BLaER1 treated with 17β-estradiol and CSF1 and Interleukin-3, amounts not matched to agents 10 nM and 100 nM (cell line): ENCODE results near the gene NFAT5.

Experiments
- H3K27ac ChIP-seq, 11 experiments: shearing (Covaris generic); formaldehyde crosslinking; 2 replicates each; pipeline ENCODE4 v1.8.1; 2022
- H3K27me3 ChIP-seq, 11 experiments: shearing (Covaris generic); formaldehyde crosslinking; 2 replicates each; pipeline ENCODE4 v1.8.1; 2022
- H3K36me3 ChIP-seq, 11 experiments: shearing (Covaris generic); formaldehyde crosslinking; 2 replicates each; pipeline ENCODE4 v1.8.1; 2022
- H3K4me1 ChIP-seq, 10 experiments: shearing (Covaris generic); formaldehyde crosslinking; 2 replicates each; pipeline ENCODE4 v1.8.1; 2022
- H3K4me2 ChIP-seq, 11 experiments: shearing (Covaris generic); formaldehyde crosslinking; 2 replicates each; pipeline ENCODE4 v1.8.1; 2022
- H3K4me3 ChIP-seq, 10 experiments: shearing (Covaris generic); formaldehyde crosslinking; 2 replicates each; pipeline ENCODE4 v1.8.1; 2022
- H3K9ac ChIP-seq, 11 experiments: shearing (Covaris generic); formaldehyde crosslinking; 2 replicates each; pipeline ENCODE4 v1.8.1; 2022
- H3K9me3 ChIP-seq, 11 experiments: shearing (Covaris generic); formaldehyde crosslinking; replicated peaks in 1 of 11; 2 replicates each; pipeline ENCODE4 v1.8.1; 2022
- H4K20me1 ChIP-seq, 11 experiments: shearing (Covaris generic); formaldehyde crosslinking; 2 replicates each; pipeline ENCODE4 v1.8.1; 2022
- Cebpa-rat ChIP-seq, 11 experiments: shearing (Covaris generic); IDR thresholded peaks; 2 replicates each; pipeline ENCODE4 v1.8.1; 2022

The NFAT5 gene

DNA sequence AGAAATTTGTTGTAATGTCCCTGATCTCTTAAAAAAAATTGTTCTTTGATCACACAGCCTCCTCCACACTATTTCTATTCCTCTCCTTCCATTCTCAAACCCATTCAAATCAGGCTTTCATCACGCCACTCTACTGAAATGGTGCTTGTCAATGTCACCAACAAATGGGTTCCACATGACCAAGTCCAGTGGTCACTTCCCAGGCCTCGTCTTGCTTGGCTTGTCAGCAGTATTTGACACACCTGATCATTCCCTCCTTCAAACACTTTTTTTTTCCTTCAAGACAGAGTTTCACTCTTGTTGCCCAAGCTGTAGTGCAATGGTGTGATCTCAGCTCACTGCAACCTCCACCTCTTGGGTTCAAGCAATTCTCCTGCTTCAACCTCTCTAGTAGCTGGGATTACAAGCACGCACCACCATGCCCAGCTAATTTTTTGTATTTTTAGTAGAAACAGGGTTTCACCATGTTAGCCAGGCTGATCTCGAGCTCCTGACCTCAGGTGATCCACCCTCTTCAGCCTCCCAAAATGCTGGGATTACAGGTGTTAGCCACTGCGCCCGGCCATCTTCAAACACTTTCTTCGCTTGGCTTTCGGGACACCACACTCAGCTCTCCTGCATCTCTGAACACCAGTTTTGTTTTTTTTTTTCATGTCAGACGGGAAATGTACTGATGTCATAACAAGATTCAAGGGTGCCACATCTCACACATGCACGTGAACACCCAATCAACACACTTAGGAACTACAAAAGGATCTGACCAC lies 142.3 kb downstream of the NFAT5 start:
- H3K4me3 ChIP-seq = no peak overlapping the region
- H3K9ac ChIP-seq = 0 out of 22 replicates have a peak overlapping the region, but pooled peaks of 1 of the 11 experiments have one; percentile 16
- no peak for TF ChIP-seq Cebpa-rat (IDR thresholded peaks at IDR 0.05)
- no peak overlapping the region for H3K27ac ChIP-seq
- H3K4me2 ChIP-seq = no peak overlapping the region
- H3K4me1 ChIP-seq = no peaks in the 10 kb centered on the region
- peaks cover 0 to 14% (median 0%) of the 10 kb centered on the region in 11 experiments; a peak in 3 of 22 replicates for H4K20me1 ChIP-seq
- H3K27me3 ChIP-seq = no peaks in the 10 kb centered on the region
- peaks cover 20 to 93% (median 69%) of the 10 kb centered on the region in 11 experiments; a peak in 21 of 22 replicates for H3K36me3 ChIP-seq
- H3K9me3 ChIP-seq = no peaks in the 10 kb centered on the region

- H3K27me3 ChIP-seq = no peaks in the 10 kb centered on the region
- peaks cover 23 to 93% (median 65%) of the 10 kb centered on the region in 11 experiments; a peak in 21 of 22 replicates for H3K36me3 ChIP-seq
- H3K4me3 ChIP-seq = no peak overlapping the region
- H3K4me2 ChIP-seq = no peak overlapping the region
- H4K20me1 ChIP-seq = peaks cover 0 to 14% (median 0%) of the 10 kb centered on the region in 11 experiments; a peak in 2 of 22 replicates
- H3K9ac ChIP-seq = no peak overlapping the region
- no peak overlapping the region for H3K27ac ChIP-seq
- no peaks in the 10 kb centered on the region for H3K4me1 ChIP-seq
- no peaks in the 10 kb centered on the region for H3K9me3 ChIP-seq
- TF ChIP-seq Cebpa-rat (IDR thresholded peaks at IDR 0.05) = no peak
Measured at GRCh38 chr16:69709456-69710084, 143.8 kb downstream of the NFAT5 start.

GRCh38 chr16:69711115-69711740 lies 145.5 kb downstream of the NFAT5 start:
- H3K9ac ChIP-seq = peak overlapping the region in 1 of 11 experiments; percentile 17; a peak in 1 of 22 replicates
- H3K4me3 ChIP-seq = no peak overlapping the region
- H3K27ac ChIP-seq = no peak overlapping the region

DNA sequence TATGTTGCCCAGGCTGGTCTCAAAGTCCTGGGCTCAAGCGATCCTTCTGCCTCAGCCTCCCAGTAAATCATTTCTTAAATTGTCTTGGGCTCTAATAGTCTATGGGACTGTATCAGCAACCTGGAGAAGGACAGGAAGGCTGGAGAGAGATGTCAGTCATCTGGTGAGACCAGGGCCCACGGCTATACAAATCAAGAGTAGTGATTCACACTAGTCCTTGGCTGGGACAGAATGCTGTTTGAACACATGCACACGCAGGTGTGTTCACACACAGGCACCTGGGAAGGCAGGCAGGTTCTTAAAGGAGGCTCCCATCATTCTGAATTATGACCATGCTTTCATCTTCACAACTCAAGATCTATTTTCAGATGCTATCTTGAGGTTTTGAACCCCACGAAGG lies 146.5 kb downstream of the NFAT5 start:
- TF ChIP-seq Cebpa-rat (IDR thresholded peaks at IDR 0.05) = no peak
- Histone ChIP-seq H4K20me1 (peaks cover 0 to 14% (median 0%) of the 10 kb centered on the region in 11 experiments; a peak in 1 of 22 replicates), H3K4me1 (no peaks in the 10 kb centered on the region), H3K27me3 (no peaks in the 10 kb centered on the region), H3K9ac (no peak overlapping the region), H3K4me2 (no peak overlapping the region), H3K36me3 (peaks cover 22 to 95% (median 78%) of the 10 kb centered on the region in 11 experiments; a peak in 21 of 22 replicates), H3K4me3 (no peak overlapping the region), H3K9me3 (no peaks in the 10 kb centered on the region), H3K27ac (no peak overlapping the region)

More at GRCh38 chr16:69711115-69711740, 145.5 kb downstream of the NFAT5 start:
- no peak overlapping the region for H3K4me2 ChIP-seq
- no peaks in the 10 kb centered on the region for H3K9me3 ChIP-seq
- no peaks in the 10 kb centered on the region for H3K4me1 ChIP-seq
- no peak for TF ChIP-seq Cebpa-rat (IDR thresholded peaks at IDR 0.05)
- peaks cover 0 to 14% (median 0%) of the 10 kb centered on the region in 11 experiments; a peak in 1 of 22 replicates for H4K20me1 ChIP-seq
- no peaks in the 10 kb centered on the region for H3K27me3 ChIP-seq
- peaks cover 22 to 95% (median 68%) of the 10 kb centered on the region in 11 experiments; a peak in 21 of 22 replicates for H3K36me3 ChIP-seq

- no peak overlapping the region for H3K9ac ChIP-seq
- H3K36me3 ChIP-seq = peaks cover 22 to 95% (median 78%) of the 10 kb centered on the region in 11 experiments; a peak in 21 of 22 replicates
- H3K4me3 ChIP-seq = no peak overlapping the region
- H3K4me1 ChIP-seq = no peaks in the 10 kb centered on the region
- H3K27ac ChIP-seq = no peak overlapping the region
- no peak overlapping the region for H3K4me2 ChIP-seq
- TF ChIP-seq Cebpa-rat (IDR thresholded peaks at IDR 0.05) = no peak
- no peaks in the 10 kb centered on the region for H3K9me3 ChIP-seq
- H4K20me1 ChIP-seq = peaks cover 0 to 12% (median 0%) of the 10 kb centered on the region in 11 experiments; a peak in 2 of 22 replicates
- no peaks in the 10 kb centered on the region for H3K27me3 ChIP-seq
Measured at GRCh38 chr16:69712914-69713581, 147.3 kb downstream of the NFAT5 start.

- Histone ChIP-seq H4K20me1 (peaks cover 0 to 25% (median 0%) of the 10 kb centered on the region in 11 experiments; a peak in 1 of 22 replicates), H3K27me3 (no peaks in the 10 kb centered on the region), H3K36me3 (peaks cover 18 to 64% (median 57%) of the 10 kb centered on the region in 11 experiments; a peak in 21 of 22 replicates), H3K4me3 (no peak overlapping the region), H3K9me3 (no peaks in the 10 kb centered on the region), H3K4me1 (peaks cover 0 to under 1% (median 0%) of the 10 kb centered on the region in 10 experiments; a peak in 1 of 20 replicates), H3K27ac (no peak overlapping the region), H3K4me2 (no peak overlapping the region), H3K9ac (no peak overlapping the region)
- no peak for TF ChIP-seq Cebpa-rat (IDR thresholded peaks at IDR 0.05)
Measured at GRCh38 chr16:69717066-69717465, 151.3 kb downstream of the NFAT5 start.

- TF ChIP-seq Cebpa-rat (IDR thresholded peaks at IDR 0.05) = no peak
- H3K4me2 ChIP-seq = no peak overlapping the region
- peaks cover 0 to 11% (median 2%) of the 10 kb centered on the region in 10 experiments; a peak in 5 of 20 replicates for H3K4me1 ChIP-seq
- H4K20me1 ChIP-seq = peaks cover 0 to 25% (median 0%) of the 10 kb centered on the region in 11 experiments; a peak in 1 of 22 replicates
- H3K27ac ChIP-seq = no peak overlapping the region
- no peaks in the 10 kb centered on the region for H3K9me3 ChIP-seq
- H3K36me3 ChIP-seq = peaks cover 6 to 52% (median 45%) of the 10 kb centered on the region in 11 experiments; a peak in 20 of 22 replicates
- no peak overlapping the region for H3K4me3 ChIP-seq
- H3K27me3 ChIP-seq = no peaks in the 10 kb centered on the region
- H3K9ac ChIP-seq = no peak overlapping the region
Measured at GRCh38 chr16:69718111-69718764, 152.5 kb downstream of the NFAT5 start.

DNA sequence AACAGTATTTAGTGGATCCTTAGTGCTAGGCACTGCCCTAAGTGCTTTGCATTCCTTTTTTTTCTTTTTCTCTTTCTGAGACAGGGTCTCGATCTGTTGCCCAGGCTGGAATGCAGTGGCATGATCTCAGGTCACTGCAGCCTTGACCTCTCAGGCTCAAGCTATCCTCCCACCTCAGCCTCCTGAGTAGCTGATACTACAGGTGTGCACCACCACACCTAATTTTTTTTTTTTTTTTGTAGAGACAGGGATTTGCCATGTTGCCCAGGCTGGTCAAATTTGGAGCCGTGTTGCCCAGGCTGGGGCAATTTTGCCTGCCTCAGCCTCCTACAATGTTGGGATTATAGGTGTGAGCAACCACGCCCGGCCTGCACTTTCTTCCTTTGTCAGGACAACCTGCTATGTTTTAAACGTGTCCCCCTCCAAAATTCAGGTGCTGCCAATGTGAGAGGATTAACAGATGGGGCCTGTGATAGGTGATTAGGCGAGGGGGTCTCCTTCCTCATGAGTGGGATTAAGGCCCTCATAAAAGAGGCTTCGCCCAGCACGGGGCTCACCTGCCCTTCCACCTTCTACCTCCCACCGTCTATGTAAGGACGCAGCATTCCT lies 155.2 kb downstream of the NFAT5 start:
- Histone ChIP-seq H3K9me3 (no peaks in the 10 kb centered on the region), H3K27me3 (no peaks in the 10 kb centered on the region), H3K4me3 (no peak overlapping the region), H3K36me3 (peaks cover 0 to 27% (median 24%) of the 10 kb centered on the region in 11 experiments; a peak in 19 of 22 replicates), H3K4me1 (peaks cover 10 to 30% (median 20%) of the 10 kb centered on the region in 10 experiments), H3K27ac (no peak overlapping the region), H3K4me2 (no peak overlapping the region), H3K9ac (no peak overlapping the region), H4K20me1 (peaks cover 0 to 25% (median 0%) of the 10 kb centered on the region in 11 experiments; a peak in 1 of 22 replicates)
- TF ChIP-seq Cebpa-rat (IDR thresholded peaks at IDR 0.05) = no peak
